A549 (cell line): Measurements from ENCODE around the gene ENDOG. TPM values are rescaled to one million over a fixed set of nuclear protein-coding genes. Genes with fewer than 3 reads are reported as not detected.
A peak's percentile ranks its signal among the peaks of the same experiment; 100 is the strongest.

ENCODE experiments used
- ATAC-seq, 2 experiments: fragments of 200-7000 bp in 1 of 2; fragments of >200 bp in 1 of 2; cut with Nextera tagmentation in 1 of 2; cut with Tn5 transposase in 1 of 2; 3 replicates each; pipeline versions ENCODE4 v1.8.0 to v1.9.1; 2018 to 2020; ENCODE audit warnings: mild to moderate bottlenecking in 1 of 2, moderate library complexity in 1 of 2
- CTCF ChIA-PET: fragments of 300-600 bp; sonication (Branson Sonifier 250); formaldehyde crosslinking; extraction: SDS; loops from one replicate; lab custom pipeline; 2021; ENCODE audit warnings: antibody characterized with exemption, inconsistent platforms; lab: Yijun Ruan, JAX
- POLR2A ChIA-PET: fragments of 350-600 bp; formaldehyde crosslinking; extraction: SDS; loops from one replicate; lab custom pipeline; 2021; ENCODE audit warnings: antibody characterized with exemption, inconsistent platforms; lab: Yijun Ruan, JAX
- DNase-seq, 2 experiments: peaks; one replicate each; pipeline versions ENCODE4 v3.0.0 to v3.0.0-alpha.2; 2011 to 2016; ENCODE audit warnings: low read depth in 1 of 2, low spot score in 1 of 2
- FAIRE-seq: peaks from 2 replicates; lab custom pipeline; 2011; peaks lifted over from hg19 to GRCh38; lab: Jason Lieb, UNC
- H3K27ac ChIP-seq, 2 experiments: fragments of >200 bp; sonication (Bioruptor Twin); formaldehyde crosslinking; 3 replicates each; pipeline ENCODE4 v1.5.1; 2016 to 2017
- H3K4me1 ChIP-seq: fragments of >200 bp; sonication (Bioruptor Twin); formaldehyde crosslinking; 3 replicates; pipeline ENCODE4 v1.6.1; 2016
- H3K4me2 ChIP-seq: fragments of >200 bp; sonication (Bioruptor Twin); formaldehyde crosslinking; 3 replicates; pipeline ENCODE4 v1.6.1; 2016
- H3K4me3 ChIP-seq: fragments of >200 bp; sonication (Bioruptor Twin); formaldehyde crosslinking; 3 replicates; pipeline ENCODE4 v1.5.1; 2016
- H3K9me3 ChIP-seq: fragments of >200 bp; sonication (Bioruptor Twin); formaldehyde crosslinking; 3 replicates; pipeline ENCODE4 v1.6.1; 2016
- E2F6 ChIP-seq: IDR thresholded peaks from 2 replicates; pipeline ENCODE4 v1.6.1; 2012; ENCODE audit warnings: low read depth, borderline replicate concordance
- FOXS1 ChIP-seq: fragments of 250-450 bp; sonication (Bioruptor Pico); IDR thresholded peaks from 2 replicates; pipeline ENCODE4 v1.5.0; 2020; ENCODE audit warnings: mild to moderate bottlenecking, moderate library complexity
- GATA3 ChIP-seq: IDR thresholded peaks from 2 replicates; pipeline ENCODE4 v1.6.1; 2012; ENCODE audit warnings: borderline replicate concordance
- HDAC2 ChIP-seq: fragments of 200-600 bp; sonication (generic); IDR thresholded peaks from 2 replicates; pipeline ENCODE4 v1.6.1; 2016
- KDM1A ChIP-seq: fragments of 200-600 bp; sonication (generic); IDR thresholded peaks from 2 replicates; pipeline ENCODE4 v1.6.1; 2016; ENCODE audit warnings: low read depth, mild to moderate bottlenecking
- MAZ ChIP-seq: fragments of 150-350 bp; IDR thresholded peaks from 2 replicates; pipeline ENCODE4 v1.6.1; 2014; ENCODE audit warnings: antibody characterized with exemption, low read depth, low read length, borderline replicate concordance
- PBX3 ChIP-seq: IDR thresholded peaks from 2 replicates; pipeline ENCODE4 v1.6.1; 2012
- RCOR1 ChIP-seq: fragments of 150-350 bp; IDR thresholded peaks from 2 replicates; pipeline ENCODE4 v1.6.1; 2014; ENCODE audit warnings: antibody characterized with exemption, low read length, low read depth
- TFCP2L1 ChIP-seq: fragments of 250-450 bp; sonication (Bioruptor Pico); IDR thresholded peaks from 2 replicates; pipeline ENCODE4 v1.5.0; 2021; ENCODE audit warnings: mild to moderate bottlenecking
- ZNF302 ChIP-seq: fragments of 250-450 bp; sonication (Bioruptor Pico); IDR thresholded peaks from 2 replicates; pipeline ENCODE4 v1.9.0; 2021; ENCODE audit warnings: inconsistent platforms, mild to moderate bottlenecking, moderate library complexity
- WGBS: methylation state at CpG from one replicate; pipeline ENCODE4 v1.1.6; 2017; ENCODE audit errors: missing lambda C conversion rate; 5-methylcytosine and 5-hydroxymethylcytosine counted together
- polyA plus RNA-seq, 4 experiments: library from polyadenylated mRNA; depleted of rRNA in 3 of 4; stranded (reverse); fragments of >200 nt; fragmentation: RNase III in 1 of 4; extraction: RNeasy Plus Mini Kit Qiagen cat#74134 plus additional on column Dnase treatment in 1 of 4; gene quantifications; 2 replicates in 3 of 4; 3 replicates in 1 of 4; pipeline ENCODE4 v1.2.3, GENCODE V29; 2011 to 2017
- TF ChIP-seq, protein P1 (sequence below): fragments of 150-350 bp; IDR thresholded peaks from 2 replicates; pipeline ENCODE4 v1.6.1; 2014; ENCODE audit warnings: low read depth, mild to moderate bottlenecking, low read length

The ENDOG gene
- polyA plus RNA-seq, 2 of the 4 experiments (the other 2 are of a cell fraction), result 12.8 to 18.6 TPM

- POLR2A ChIA-PET, result interaction anchor here (1.5 kb wide), 1 partner anchor 30 kb away, joined by 6 read pairs; the partner anchor contains the start of gene ENDOG
- FAIRE-seq, result no peak
- CTCF ChIA-PET, result interaction anchor here (1.0 to 1.8 kb wide), 4 partner anchors 23 to 111 kb away, joined by 3 to 10 read pairs (median 4); no protein-coding TSS in a partner anchor
- TF ChIP-seq E2F6 (no peak), MAZ (no peak)
- 18% methylated on average over 6 of the region's 7 CpGs for WGBS
- peak in 1 of 2 experiments; percentile 14; a peak in 3 of 6 replicates for ATAC-seq
- DNase-seq, result peak in 1 of 2 experiments; percentile 33
- Histone ChIP-seq H3K4me2 (peak overlapping the region; percentile 74), H3K27ac (peak overlapping the region; percentile 82 to 99), H3K4me3 (peak overlapping the region; percentile 83), H3K9me3 (no peaks in the 10 kb centered on the region), H3K4me1 (peaks cover 14% of the 10 kb centered on the region)
Measured at GRCh38 chr9:128787659-128788058, 30.6 kb upstream of the ENDOG start.

DNA sequence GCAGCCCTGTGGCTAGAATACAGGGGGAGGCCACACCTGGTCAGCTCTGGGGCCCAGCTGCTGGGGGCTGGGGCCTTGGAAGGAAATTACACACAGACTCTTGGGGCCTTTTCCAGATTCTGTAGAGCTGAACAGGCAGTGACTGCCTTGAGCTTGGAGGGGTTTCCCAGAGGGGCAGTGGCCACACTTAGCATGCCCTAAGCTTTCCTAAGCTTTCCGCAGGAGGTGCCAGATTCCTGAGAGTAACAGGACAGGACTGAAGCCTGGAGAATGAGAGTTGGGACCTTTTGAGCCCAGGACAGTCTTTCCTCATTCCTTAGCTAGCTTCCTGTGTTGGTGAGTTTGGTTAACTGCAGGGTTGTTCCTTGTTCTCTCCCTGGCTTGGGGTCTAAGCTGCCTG is 29.9 kb upstream of the ENDOG start:
- TF ChIP-seq, protein P1, sequence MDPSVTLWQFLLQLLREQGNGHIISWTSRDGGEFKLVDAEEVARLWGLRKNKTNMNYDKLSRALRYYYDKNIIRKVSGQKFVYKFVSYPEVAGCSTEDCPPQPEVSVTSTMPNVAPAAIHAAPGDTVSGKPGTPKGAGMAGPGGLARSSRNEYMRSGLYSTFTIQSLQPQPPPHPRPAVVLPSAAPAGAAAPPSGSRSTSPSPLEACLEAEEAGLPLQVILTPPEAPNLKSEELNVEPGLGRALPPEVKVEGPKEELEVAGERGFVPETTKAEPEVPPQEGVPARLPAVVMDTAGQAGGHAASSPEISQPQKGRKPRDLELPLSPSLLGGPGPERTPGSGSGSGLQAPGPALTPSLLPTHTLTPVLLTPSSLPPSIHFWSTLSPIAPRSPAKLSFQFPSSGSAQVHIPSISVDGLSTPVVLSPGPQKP, result no peak
- ChIA-PET POLR2A (interaction anchor here (0.6 to 1.5 kb wide), 4 partner anchors 17 to 231 kb away, joined by 3 to 6 read pairs (median 4); partner anchors contain the start of genes ENDOG and ZER1), CTCF (interaction anchor here (0.8 to 1.8 kb wide), 7 partner anchors 22 to 153 kb away, joined by 3 to 10 read pairs (median 3); no protein-coding TSS in a partner anchor)
- FAIRE-seq (no peak), ATAC-seq (no peak), DNase-seq (no peak)
- 100% methylated on average over 1 of the region's 1 CpG for WGBS
- H3K4me1 ChIP-seq, result peaks cover 11% of the 10 kb centered on the region
- peak overlapping the region; percentile 83; the same call in 2 of the 3 replicates for H3K4me3 ChIP-seq
- peak overlapping the region; percentile 74 for H3K4me2 ChIP-seq
- H3K9me3 ChIP-seq, result no peaks in the 10 kb centered on the region
- peak overlapping the region in 1 of 2 experiments; percentile 99; a peak in 2 of 6 replicates for H3K27ac ChIP-seq

DNA sequence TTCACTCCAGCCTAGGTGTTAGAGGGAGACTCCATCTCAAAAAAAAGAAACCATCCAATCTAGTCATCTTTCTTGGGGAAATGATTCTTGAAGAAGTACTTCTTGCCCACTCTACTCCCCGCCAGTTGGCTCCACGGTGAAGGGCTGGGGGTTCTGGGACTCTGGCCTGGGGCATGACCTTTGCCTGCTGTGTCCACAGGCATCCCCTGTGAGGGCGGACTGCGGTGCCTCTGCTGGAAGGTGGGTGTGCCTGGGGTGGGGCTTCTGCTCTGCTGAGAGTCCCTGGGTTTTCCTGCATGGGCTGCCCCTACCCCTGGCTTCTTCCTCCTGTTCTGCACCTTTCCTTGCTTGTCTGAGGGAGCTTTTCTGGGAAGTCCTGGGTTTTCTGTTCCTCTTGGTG is 27.8 kb upstream of the ENDOG start:
- Histone ChIP-seq H3K4me3 (no peak overlapping the region), H3K27ac (no peak overlapping the region), H3K4me2 (no peak overlapping the region), H3K9me3 (no peaks in the 10 kb centered on the region)
- ChIA-PET POLR2A (no interaction called here), CTCF (interaction anchor here (2.3 to 3.1 kb wide), 2 partner anchors 27 to 138 kb away, joined by 5 to 12 read pairs; partner anchors contain the start of gene ENDOG)
- DNase-seq, result no peak
- TF ChIP-seq TFCP2L1 (CRISPR knock-in tag) (no peak), RCOR1 (no peak), E2F6 (no peak), PBX3 (no peak), ZNF302 (CRISPR knock-in tag) (no peak), GATA3 (no peak)
- TF ChIP-seq, all 56 proteins: peak for 0
- WGBS, result 89% methylated on average over 4 of the region's 4 CpGs
- H3K4me1 ChIP-seq, result peaks cover 6% of the 10 kb centered on the region; the same call in 2 of the 3 replicates
- FAIRE-seq, result no peak
- no peak for ATAC-seq

- Histone ChIP-seq H3K4me3 (no peak overlapping the region), H3K4me1 (peaks cover 6% of the 10 kb centered on the region; the same call in 2 of the 3 replicates), H3K27ac (no peak overlapping the region), H3K9me3 (no peaks in the 10 kb centered on the region), H3K4me2 (no peak overlapping the region)
- ATAC-seq (no peak), FAIRE-seq (no peak), DNase-seq (no peak)
- TF ChIP-seq KDM1A (no peak), HDAC2 (no peak), FOXS1 (no peak)
- 86% methylated on average over 8 of the region's 9 CpGs for WGBS
- ChIA-PET CTCF (interaction anchor here (1.2 to 3.1 kb wide), 7 partner anchors 10 to 157 kb away, joined by 3 to 12 read pairs (median 5); partner anchors contain the start of gene ENDOG), POLR2A (interaction anchor here (0.6 kb wide), 1 partner anchor 340 kb away, joined by 4 read pairs; no protein-coding TSS in a partner anchor)
Measured at GRCh38 chr9:128792134-128792533, 26.2 kb upstream of the ENDOG start.
